Gastroesophageal sphincter (tissue), 3 donors: ENCODE data around the gene GNPTG.

Source experiments
- CTCF ChIP-seq, 4 experiments: fragments of 200-600 bp in 2 of 4; fragments of 450-650 bp in 2 of 4; sonication (generic) in 1 of 4; IDR thresholded peaks; one replicate each; pipeline ENCODE4 v1.5.1; 2017 to 2019; ENCODE audit warnings: antibody characterized with exemption in 4 of 4, mild to moderate bottlenecking in 2 of 4, moderate library complexity in 2 of 4
- POLR2AphosphoS5 ChIP-seq: sonication (generic); formaldehyde crosslinking; IDR thresholded peaks from one replicate; pipeline ENCODE4 v1.6.1; 2017; ENCODE audit warnings: antibody characterized with exemption

DNA sequence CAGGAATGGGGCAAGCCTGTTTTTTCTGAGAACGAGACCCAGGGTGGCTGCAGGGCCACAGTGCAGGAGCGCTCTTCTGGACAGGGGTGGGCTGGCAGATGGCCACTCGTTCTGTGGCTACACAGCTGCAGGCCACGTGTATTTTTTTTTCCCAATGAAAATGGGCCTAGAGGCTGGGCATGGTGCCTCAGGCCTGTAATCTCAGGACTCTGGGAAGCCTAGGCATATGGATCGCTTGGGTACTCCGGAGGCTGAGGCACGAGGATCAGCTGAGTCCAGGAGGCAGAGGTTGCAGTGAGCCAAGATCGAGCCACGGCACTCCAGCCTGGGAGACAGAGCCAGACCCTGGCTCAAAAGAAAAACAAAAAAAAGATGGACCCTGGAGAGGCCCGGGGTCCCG lies 56.0 kb downstream of the GNPTG start:
- no peak for TF ChIP-seq CTCF (IDR thresholded peaks at IDR 0.05)
- TF ChIP-seq POLR2AphosphoS5, result no peak
